CD4-positive, alpha-beta memory T cell (primary cell): ENCODE measurements around the gene MAP3K8. TPM values are rescaled to one million over a fixed set of nuclear protein-coding genes. Genes with fewer than 3 reads are reported as not detected.

Experiments
- CTCF ChIA-PET: fragments of 350-600 bp; sonication (Branson Sonifier 250); formaldehyde crosslinking; loops from one replicate; lab custom pipeline; 2021; ENCODE audit warnings: inconsistent platforms; ENCODE audit not compliant: partially characterized antibody; lab: Charles Lee
- POLR2A ChIA-PET: fragments of 350-600 bp; sonication (Branson Sonifier 250); formaldehyde crosslinking; loops from one replicate; lab custom pipeline; 2021; ENCODE audit not compliant: partially characterized antibody; lab: Charles Lee
- DNase-seq, 5 donors: peaks; one replicate each; pipeline versions ENCODE4 v3.0.0 to v3.0.0-alpha.2; 2020 to 2022; ENCODE audit warnings: mixed read lengths in 1 of 5
- H3K27ac ChIP-seq: one replicate; pipeline ENCODE4 v1.7.0; 2013; ENCODE audit warnings: low read depth, low read length
- H3K27me3 ChIP-seq: 2 replicates; pipeline ENCODE4 v1.7.0; 2013; ENCODE audit warnings: mild to moderate bottlenecking, low read length, moderate library complexity; ENCODE audit not compliant: insufficient read depth
- H3K36me3 ChIP-seq: 2 replicates; pipeline ENCODE4 v1.7.0; 2013; ENCODE audit warnings: mild to moderate bottlenecking, low read length, moderate library complexity; ENCODE audit not compliant: insufficient read depth
- H3K4me1 ChIP-seq: 2 replicates; pipeline ENCODE4 v1.7.0; 2013; ENCODE audit warnings: mild to moderate bottlenecking, low read length, moderate library complexity; ENCODE audit not compliant: insufficient read depth
- H3K4me3 ChIP-seq, 2 donors: one replicate each; pipeline ENCODE4 v1.7.0; 2013; ENCODE audit warnings: low read length in 2 of 2, mild to moderate bottlenecking in 1 of 2
- H3K9me3 ChIP-seq, 2 donors: one replicate each; pipeline ENCODE4 v1.7.0; 2013; ENCODE audit warnings: low read length in 2 of 2, control low read depth in 1 of 2; ENCODE audit not compliant: control insufficient read depth in 1 of 2
- H3K27ac Mint-ChIP-seq, 7 donors: one replicate each; pipeline ENCODE4 v1.8.0; 2020 to 2021; ENCODE audit warnings: mixed read lengths in 7 of 7, mild to moderate bottlenecking in 6 of 7, inconsistent platforms in 3 of 7, moderate library complexity in 3 of 7
- H3K27me3 Mint-ChIP-seq, 2 donors: one replicate each; pipeline ENCODE4 v1.8.0; 2020 to 2021; ENCODE audit warnings: mixed read lengths in 2 of 2
- H3K36me3 Mint-ChIP-seq, 2 donors: one replicate each; pipeline ENCODE4 v1.8.0; 2020 to 2021; ENCODE audit warnings: mixed read lengths in 2 of 2, inconsistent platforms in 1 of 2, mild to moderate bottlenecking in 1 of 2
- H3K4me1 Mint-ChIP-seq, 4 donors: one replicate each; pipeline ENCODE4 v1.8.0; 2020 to 2021; ENCODE audit warnings: mixed read lengths in 4 of 4, mild to moderate bottlenecking in 1 of 4
- H3K4me3 Mint-ChIP-seq, 8 donors: one replicate each; pipeline ENCODE4 v1.8.0; 2020 to 2021; ENCODE audit warnings: mixed read lengths in 8 of 8, mild to moderate bottlenecking in 7 of 8, moderate library complexity in 6 of 8, inconsistent platforms in 3 of 8
- H3K9me3 Mint-ChIP-seq, 8 donors: one replicate each; pipeline ENCODE4 v1.8.0; 2020 to 2021; ENCODE audit warnings: mixed read lengths in 8 of 8, mild to moderate bottlenecking in 5 of 8, inconsistent platforms in 3 of 8, moderate library complexity in 1 of 8
- intact Hi-C: fragments of 100-400 bp; cut with micrococcal nuclease; formaldehyde crosslinking; loops from one replicate; pipeline ENCODE4 v1.15.1; 2023
- polyA plus RNA-seq, 2 donors: library from polyadenylated mRNA; unstranded; fragments of 300-500 nt; fragmentation: Illumina TruSeq; gene quantifications; one replicate each; pipeline ENCODE4 v1.2.3, GENCODE V29; 2021
- total RNA-seq, 2 experiments: library from RNA; stranded (reverse); gene quantifications; one replicate each; pipeline ENCODE4 v1.2.3, GENCODE V29; 2021

MAP3K8 gene
- total and polyA plus RNA-seq, 4 experiments from 2014 or later, result 2.7 to 6.5 (median 5.7) TPM

- no peaks in the 10 kb centered on the region for H3K9me3 ChIP-seq
- H3K4me3 ChIP-seq, result no peak overlapping the region
- peak overlapping the region in 4 of 8 donors; percentile 1 to 57 (median 28) for H3K4me3 Mint-ChIP-seq
- intact Hi-C loops, result loop anchor here (5.0 kb wide), 2 partner anchors 34 to 36 kb away; no protein-coding TSS in a partner anchor
- ChIA-PET CTCF (interaction anchor here (0.6 to 1.8 kb wide), 3 partner anchors 10 to 1032 kb away, joined by 3 to 4 read pairs (median 3); no protein-coding TSS in a partner anchor), POLR2A (interaction anchor here (0.7 to 2.6 kb wide), 6 partner anchors 8 to 142 kb away, joined by 3 to 16 read pairs (median 6); partner anchors contain the start of gene MTPAP)
- no peak overlapping the region for H3K27ac ChIP-seq
- no peak for DNase-seq
- peaks cover 41% of the 10 kb centered on the region for H3K4me1 ChIP-seq
- H3K27ac Mint-ChIP-seq, result peak overlapping the region in 2 of 7 donors; percentile 31 to 32
- H3K27me3 ChIP-seq, result no peaks in the 10 kb centered on the region
- no peaks in the 10 kb centered on the region for H3K27me3 Mint-ChIP-seq
- no peaks in the 10 kb centered on the region for H3K36me3 Mint-ChIP-seq
- H3K9me3 Mint-ChIP-seq, result no peaks in the 10 kb centered on the region
- H3K36me3 ChIP-seq, result no peaks in the 10 kb centered on the region
- peaks cover 21 to 53% (median 44%) of the 10 kb centered on the region in 4 donors for H3K4me1 Mint-ChIP-seq
Measured at GRCh38 chr10:30491204-30491915, 57.4 kb downstream of the MAP3K8 start.

DNA sequence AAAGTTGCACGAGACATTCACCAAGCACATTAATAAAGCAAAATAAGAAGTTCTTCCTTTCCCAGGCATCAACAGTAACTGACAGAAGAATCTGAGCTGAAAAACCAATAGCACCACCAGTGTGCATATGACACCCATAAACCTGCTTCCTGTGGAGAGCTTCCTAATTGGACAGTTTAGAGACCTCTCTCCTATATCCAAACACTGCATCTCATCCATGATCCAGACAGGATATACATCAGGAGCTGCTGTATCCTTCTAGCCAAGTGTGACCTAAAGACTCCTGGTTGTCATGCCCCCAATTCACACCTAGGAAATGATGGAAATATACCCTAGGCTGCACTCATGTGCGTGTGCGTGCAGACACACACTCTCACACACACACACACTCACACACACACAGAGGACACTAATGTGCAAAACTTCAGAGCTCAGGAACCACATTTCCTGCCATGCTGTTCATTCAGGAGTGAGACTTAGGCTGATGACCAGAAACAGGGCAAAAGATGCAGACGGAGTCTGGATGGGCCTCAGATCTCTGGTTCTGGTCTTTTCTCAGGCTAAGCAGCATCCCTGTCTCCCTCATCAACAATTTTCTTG, 58.0 kb downstream of the MAP3K8 start:
- Mint-ChIP-seq H3K27me3 (no peaks in the 10 kb centered on the region), H3K36me3 (no peaks in the 10 kb centered on the region), H3K4me1 (peaks cover 25 to 60% (median 50%) of the 10 kb centered on the region in 4 donors), H3K9me3 (no peaks in the 10 kb centered on the region), H3K27ac (peak overlapping the region in 2 of 7 donors; percentile 31 to 63), H3K4me3 (peak overlapping the region in 3 of 8 donors; percentile 17 to 57 (median 22))
- no peaks in the 10 kb centered on the region for H3K27me3 ChIP-seq
- no peaks in the 10 kb centered on the region for H3K36me3 ChIP-seq
- no peak overlapping the region for H3K4me3 ChIP-seq
- no peak overlapping the region for H3K27ac ChIP-seq
- CTCF ChIA-PET, result interaction anchor here (0.5 to 1.8 kb wide), 5 partner anchors 9 to 1033 kb away, joined by 3 to 4 read pairs (median 4); no protein-coding TSS in a partner anchor
- no peaks in the 10 kb centered on the region for H3K9me3 ChIP-seq
- peaks cover 48% of the 10 kb centered on the region for H3K4me1 ChIP-seq
- intact Hi-C loops, result loop anchor here (5.0 kb wide), 2 partner anchors 35 kb away; no protein-coding TSS in a partner anchor
- POLR2A ChIA-PET, result interaction anchor here (0.7 to 2.6 kb wide), 6 partner anchors 9 to 143 kb away, joined by 3 to 16 read pairs (median 6); partner anchors contain the start of gene MTPAP
- DNase-seq, result no peak

GRCh38 chr10:30493609-30494530, 59.9 kb downstream of the MAP3K8 start:
- ChIA-PET CTCF (interaction anchor here (0.6 to 1.4 kb wide), 6 partner anchors 13 to 80 kb away, joined by 3 to 5 read pairs (median 3); no protein-coding TSS in a partner anchor), POLR2A (interaction anchor here (2.6 kb wide), 1 partner anchor 36 kb away, joined by 16 read pairs; no protein-coding TSS in a partner anchor)
- H3K9me3 Mint-ChIP-seq, result no peaks in the 10 kb centered on the region
- H3K27ac Mint-ChIP-seq, result peak overlapping the region in 5 of 7 donors; percentile 1 to 63 (median 29)
- Histone ChIP-seq H3K27ac (no peak overlapping the region), H3K9me3 (no peaks in the 10 kb centered on the region), H3K4me3 (no peak overlapping the region), H3K27me3 (no peaks in the 10 kb centered on the region), H3K36me3 (no peaks in the 10 kb centered on the region), H3K4me1 (peaks cover 61% of the 10 kb centered on the region)
- intact Hi-C loops, result loop anchor here (5.0 kb wide), 2 partner anchors 33 to 37 kb away; no protein-coding TSS in a partner anchor
- peak overlapping the region in 3 of 8 donors; percentile 3 to 43 (median 19) for H3K4me3 Mint-ChIP-seq
- no peaks in the 10 kb centered on the region for H3K36me3 Mint-ChIP-seq
- no peaks in the 10 kb centered on the region for H3K27me3 Mint-ChIP-seq
- H3K4me1 Mint-ChIP-seq, result peaks cover 40 to 78% (median 65%) of the 10 kb centered on the region in 4 donors
- DNase-seq, result no peak

GRCh38 chr10:30494558-30494957, 60.6 kb downstream of the MAP3K8 start:
- Mint-ChIP-seq H3K36me3 (no peaks in the 10 kb centered on the region), H3K4me1 (peaks cover 40 to 85% (median 66%) of the 10 kb centered on the region in 4 donors), H3K27ac (peak overlapping the region in 1 of 7 donors; percentile 19), H3K27me3 (no peaks in the 10 kb centered on the region), H3K9me3 (no peaks in the 10 kb centered on the region), H3K4me3 (no peak overlapping the region)
- H3K4me3 ChIP-seq, result no peak overlapping the region
- POLR2A ChIA-PET, result no interaction called here
- H3K27ac ChIP-seq, result no peak overlapping the region
- CTCF ChIA-PET, result interaction anchor here (0.6 to 0.9 kb wide), 2 partner anchors 24 to 39 kb away, joined by 3 read pairs; no protein-coding TSS in a partner anchor
- no peak for DNase-seq
- no peaks in the 10 kb centered on the region for H3K27me3 ChIP-seq
- H3K36me3 ChIP-seq, result no peaks in the 10 kb centered on the region
- no peaks in the 10 kb centered on the region for H3K9me3 ChIP-seq
- intact Hi-C loops, result loop anchor here (5.0 kb wide), 2 partner anchors 33 to 37 kb away; no protein-coding TSS in a partner anchor
- peaks cover 61% of the 10 kb centered on the region for H3K4me1 ChIP-seq

DNA sequence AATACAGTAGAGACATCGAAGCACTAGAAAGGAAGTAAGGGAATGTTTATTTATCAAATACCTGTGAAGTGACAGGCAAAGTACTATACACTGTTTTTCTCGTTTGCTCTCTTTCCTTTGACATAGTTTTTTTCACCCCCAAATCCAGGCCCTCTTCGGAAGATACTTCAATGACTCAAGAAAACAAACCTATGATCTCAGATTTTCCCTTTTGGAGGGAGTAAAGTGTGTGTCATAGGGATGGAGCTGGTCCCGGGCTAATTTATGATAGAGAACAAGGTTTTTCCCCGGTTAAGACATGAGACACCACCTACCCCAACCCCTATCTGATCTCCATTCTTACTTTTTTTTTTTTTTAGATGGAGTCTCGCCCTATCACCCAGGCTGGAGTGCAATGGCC, 61.7 kb downstream of the MAP3K8 start:
- peaks cover 68% of the 10 kb centered on the region for H3K4me1 ChIP-seq
- H3K27ac Mint-ChIP-seq, result no peak overlapping the region

DNA sequence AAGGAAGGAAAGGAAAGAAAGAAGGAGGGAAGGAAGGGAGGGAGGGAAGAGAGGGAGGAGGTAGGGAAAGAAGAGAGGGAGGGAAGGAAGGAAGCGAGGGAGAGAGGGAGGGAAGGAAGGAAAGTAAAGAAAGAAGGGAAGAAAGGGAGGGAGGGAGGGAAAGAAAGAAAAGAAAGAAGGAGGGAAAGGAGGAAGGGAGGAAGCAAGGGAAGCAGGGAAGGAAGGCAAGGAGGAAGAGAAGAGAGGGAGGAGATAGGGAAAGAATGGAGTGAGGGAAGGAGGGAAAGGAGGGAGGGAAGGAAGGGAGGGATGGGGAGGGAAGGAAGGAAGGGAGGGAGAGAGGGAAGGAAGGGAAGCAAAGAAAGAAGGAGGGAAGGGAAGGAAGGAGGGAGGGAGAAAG, 65.8 kb downstream of the MAP3K8 start:
- Histone ChIP-seq H3K27ac (no peak overlapping the region), H3K4me3 (no peak overlapping the region), H3K4me1 (peaks cover 62% of the 10 kb centered on the region), H3K36me3 (no peaks in the 10 kb centered on the region), H3K9me3 (no peaks in the 10 kb centered on the region), H3K27me3 (no peaks in the 10 kb centered on the region)
- Mint-ChIP-seq H3K4me3 (no peak overlapping the region), H3K27ac (no peak overlapping the region), H3K4me1 (peaks cover 44 to 74% (median 61%) of the 10 kb centered on the region in 4 donors), H3K36me3 (no peaks in the 10 kb centered on the region), H3K9me3 (no peaks in the 10 kb centered on the region), H3K27me3 (no peaks in the 10 kb centered on the region)
- DNase-seq, result no peak
- intact Hi-C loops, result no loop called here
- POLR2A ChIA-PET, result no interaction called here
- CTCF ChIA-PET, result no interaction called here

More for the DNA sequence above, 61.7 kb downstream of the MAP3K8 start:
- no peaks in the 10 kb centered on the region for H3K9me3 ChIP-seq
- H3K27me3 Mint-ChIP-seq, result no peaks in the 10 kb centered on the region
- H3K27ac ChIP-seq, result no peak overlapping the region
- intact Hi-C loops, result no loop called here
- no peaks in the 10 kb centered on the region for H3K36me3 Mint-ChIP-seq
- ChIA-PET CTCF (interaction anchor here (1.8 kb wide), 1 partner anchor 95 kb away, joined by 5 read pairs; no protein-coding TSS in a partner anchor), POLR2A (no interaction called here)
- H3K4me3 Mint-ChIP-seq, result no peak overlapping the region
- H3K4me3 ChIP-seq, result no peak overlapping the region
- no peaks in the 10 kb centered on the region for H3K27me3 ChIP-seq
- no peaks in the 10 kb centered on the region for H3K36me3 ChIP-seq
- no peak for DNase-seq
- H3K4me1 Mint-ChIP-seq, result peaks cover 40 to 83% (median 68%) of the 10 kb centered on the region in 4 donors
- H3K9me3 Mint-ChIP-seq, result no peaks in the 10 kb centered on the region
